ENCODE data around the gene BCOR.

DNA sequence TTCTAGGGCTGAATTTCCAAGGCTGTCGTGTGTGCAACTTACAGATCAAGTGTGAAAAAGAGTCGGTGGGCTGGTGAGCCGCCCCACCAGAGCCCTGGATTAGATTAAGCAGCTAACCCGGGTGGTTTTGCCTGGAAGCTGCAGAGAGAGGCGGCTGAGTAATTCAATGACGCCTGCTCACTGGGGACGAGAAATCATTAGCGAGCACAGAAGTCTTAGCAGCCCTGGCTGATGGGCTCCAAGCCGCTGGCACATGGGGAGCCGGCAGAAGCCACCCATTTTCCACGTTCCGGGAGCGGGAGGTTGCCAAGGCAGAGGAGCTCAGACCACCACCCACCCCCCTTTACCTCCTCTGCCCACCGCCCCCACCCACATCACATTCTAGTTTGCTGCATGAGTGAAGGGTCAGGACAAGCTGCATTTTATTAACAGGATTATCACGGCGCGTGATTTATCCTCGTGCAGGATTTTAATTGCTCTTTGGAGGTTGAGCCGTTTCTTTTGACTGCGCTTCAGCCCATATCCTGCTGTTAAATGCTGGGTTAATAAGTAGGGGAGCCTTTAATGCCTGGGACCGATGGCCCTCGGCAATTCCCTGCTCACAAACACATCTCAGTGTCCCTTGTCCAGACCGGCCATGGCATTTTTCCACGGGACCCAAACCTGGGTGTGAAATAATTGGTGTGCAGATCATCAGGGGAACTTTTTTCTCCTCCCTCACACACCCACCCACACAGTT lies 19.1 kb downstream of the BCOR start:
- TF ChIP-seq, protein P1, sequence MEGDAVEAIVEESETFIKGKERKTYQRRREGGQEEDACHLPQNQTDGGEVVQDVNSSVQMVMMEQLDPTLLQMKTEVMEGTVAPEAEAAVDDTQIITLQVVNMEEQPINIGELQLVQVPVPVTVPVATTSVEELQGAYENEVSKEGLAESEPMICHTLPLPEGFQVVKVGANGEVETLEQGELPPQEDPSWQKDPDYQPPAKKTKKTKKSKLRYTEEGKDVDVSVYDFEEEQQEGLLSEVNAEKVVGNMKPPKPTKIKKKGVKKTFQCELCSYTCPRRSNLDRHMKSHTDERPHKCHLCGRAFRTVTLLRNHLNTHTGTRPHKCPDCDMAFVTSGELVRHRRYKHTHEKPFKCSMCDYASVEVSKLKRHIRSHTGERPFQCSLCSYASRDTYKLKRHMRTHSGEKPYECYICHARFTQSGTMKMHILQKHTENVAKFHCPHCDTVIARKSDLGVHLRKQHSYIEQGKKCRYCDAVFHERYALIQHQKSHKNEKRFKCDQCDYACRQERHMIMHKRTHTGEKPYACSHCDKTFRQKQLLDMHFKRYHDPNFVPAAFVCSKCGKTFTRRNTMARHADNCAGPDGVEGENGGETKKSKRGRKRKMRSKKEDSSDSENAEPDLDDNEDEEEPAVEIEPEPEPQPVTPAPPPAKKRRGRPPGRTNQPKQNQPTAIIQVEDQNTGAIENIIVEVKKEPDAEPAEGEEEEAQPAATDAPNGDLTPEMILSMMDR (IDR thresholded peaks at IDR 0.05), result no peak
- no peak for TF ChIP-seq POLR2A (IDR thresholded peaks at IDR 0.05; ENCODE audit: low read depth)
- TF ChIP-seq POLR2AphosphoS5 (IDR thresholded peaks at IDR 0.05), result no peak
- TF ChIP-seq EP300 (IDR thresholded peaks at IDR 0.05), result no peak

Measured in esophagus muscularis mucosa (tissue), 4 donors.